HL-60 (cell line): ENCODE measurements around the gene ZNF500.

Experiments used
- GABPA ChIP-seq: IDR thresholded peaks from 2 replicates; pipeline ENCODE4 v1.6.1; 2012; ENCODE audit warnings: low read depth
- POLR2AphosphoS5 ChIP-seq: IDR thresholded peaks from 2 replicates; pipeline ENCODE4 v1.6.1; 2012; ENCODE audit warnings: low read depth
- SPI1 ChIP-seq: IDR thresholded peaks from 2 replicates; pipeline ENCODE4 v1.6.1; 2012; ENCODE audit warnings: low read depth, mild to moderate bottlenecking, borderline replicate concordance
- TF ChIP-seq, protein P1 (sequence below): IDR thresholded peaks from one replicate; pipeline ENCODE4 v1.5.1; 2011; ENCODE audit warnings: low read length, control low read depth, inconsistent platforms; ENCODE audit not compliant: insufficient read depth
- TF ChIP-seq, protein P2 (sequence below): IDR thresholded peaks from 2 replicates; pipeline ENCODE4 v1.6.1; 2012; ENCODE audit warnings: low read depth; ENCODE audit not compliant: insufficient replicate concordance

DNA sequence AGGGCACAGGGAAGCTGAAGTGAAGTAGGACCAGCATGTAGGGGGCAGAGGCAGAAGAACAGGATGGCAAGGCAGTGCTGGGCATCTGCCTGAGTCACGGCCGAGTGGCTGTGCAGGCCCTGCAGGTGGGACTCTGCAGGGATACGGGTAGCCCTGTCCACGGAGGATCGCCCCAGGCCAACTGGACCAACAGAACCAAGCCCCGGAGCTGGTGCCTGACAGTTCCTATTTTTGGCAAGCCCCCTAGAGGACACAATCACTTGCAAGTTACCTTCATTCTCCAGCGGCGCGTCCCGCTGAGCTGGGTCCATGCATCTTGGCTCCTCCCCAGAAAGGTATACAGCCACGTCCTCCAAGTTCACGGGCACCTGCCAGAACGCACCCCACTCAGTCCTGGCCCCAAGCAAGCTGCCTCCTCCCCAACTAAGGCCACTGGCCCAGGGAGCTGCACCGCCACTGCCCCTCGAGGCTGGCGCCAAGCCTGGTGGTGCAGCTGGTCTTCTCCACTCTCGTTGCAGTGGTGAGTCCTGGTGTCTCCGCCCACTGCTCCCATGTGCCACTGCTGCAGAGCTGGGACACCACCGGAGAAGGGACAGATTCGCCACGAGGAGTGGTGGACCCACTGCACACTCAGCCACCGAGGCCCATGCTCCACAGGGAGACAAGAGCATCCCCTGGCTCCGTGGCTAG, 6.6 kb downstream of the ZNF500 start:
- TF ChIP-seq, protein P1, sequence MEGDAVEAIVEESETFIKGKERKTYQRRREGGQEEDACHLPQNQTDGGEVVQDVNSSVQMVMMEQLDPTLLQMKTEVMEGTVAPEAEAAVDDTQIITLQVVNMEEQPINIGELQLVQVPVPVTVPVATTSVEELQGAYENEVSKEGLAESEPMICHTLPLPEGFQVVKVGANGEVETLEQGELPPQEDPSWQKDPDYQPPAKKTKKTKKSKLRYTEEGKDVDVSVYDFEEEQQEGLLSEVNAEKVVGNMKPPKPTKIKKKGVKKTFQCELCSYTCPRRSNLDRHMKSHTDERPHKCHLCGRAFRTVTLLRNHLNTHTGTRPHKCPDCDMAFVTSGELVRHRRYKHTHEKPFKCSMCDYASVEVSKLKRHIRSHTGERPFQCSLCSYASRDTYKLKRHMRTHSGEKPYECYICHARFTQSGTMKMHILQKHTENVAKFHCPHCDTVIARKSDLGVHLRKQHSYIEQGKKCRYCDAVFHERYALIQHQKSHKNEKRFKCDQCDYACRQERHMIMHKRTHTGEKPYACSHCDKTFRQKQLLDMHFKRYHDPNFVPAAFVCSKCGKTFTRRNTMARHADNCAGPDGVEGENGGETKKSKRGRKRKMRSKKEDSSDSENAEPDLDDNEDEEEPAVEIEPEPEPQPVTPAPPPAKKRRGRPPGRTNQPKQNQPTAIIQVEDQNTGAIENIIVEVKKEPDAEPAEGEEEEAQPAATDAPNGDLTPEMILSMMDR: no peak
- TF ChIP-seq SPI1 (no peak), POLR2AphosphoS5 (no peak), GABPA (no peak)
- TF ChIP-seq, protein P2, sequence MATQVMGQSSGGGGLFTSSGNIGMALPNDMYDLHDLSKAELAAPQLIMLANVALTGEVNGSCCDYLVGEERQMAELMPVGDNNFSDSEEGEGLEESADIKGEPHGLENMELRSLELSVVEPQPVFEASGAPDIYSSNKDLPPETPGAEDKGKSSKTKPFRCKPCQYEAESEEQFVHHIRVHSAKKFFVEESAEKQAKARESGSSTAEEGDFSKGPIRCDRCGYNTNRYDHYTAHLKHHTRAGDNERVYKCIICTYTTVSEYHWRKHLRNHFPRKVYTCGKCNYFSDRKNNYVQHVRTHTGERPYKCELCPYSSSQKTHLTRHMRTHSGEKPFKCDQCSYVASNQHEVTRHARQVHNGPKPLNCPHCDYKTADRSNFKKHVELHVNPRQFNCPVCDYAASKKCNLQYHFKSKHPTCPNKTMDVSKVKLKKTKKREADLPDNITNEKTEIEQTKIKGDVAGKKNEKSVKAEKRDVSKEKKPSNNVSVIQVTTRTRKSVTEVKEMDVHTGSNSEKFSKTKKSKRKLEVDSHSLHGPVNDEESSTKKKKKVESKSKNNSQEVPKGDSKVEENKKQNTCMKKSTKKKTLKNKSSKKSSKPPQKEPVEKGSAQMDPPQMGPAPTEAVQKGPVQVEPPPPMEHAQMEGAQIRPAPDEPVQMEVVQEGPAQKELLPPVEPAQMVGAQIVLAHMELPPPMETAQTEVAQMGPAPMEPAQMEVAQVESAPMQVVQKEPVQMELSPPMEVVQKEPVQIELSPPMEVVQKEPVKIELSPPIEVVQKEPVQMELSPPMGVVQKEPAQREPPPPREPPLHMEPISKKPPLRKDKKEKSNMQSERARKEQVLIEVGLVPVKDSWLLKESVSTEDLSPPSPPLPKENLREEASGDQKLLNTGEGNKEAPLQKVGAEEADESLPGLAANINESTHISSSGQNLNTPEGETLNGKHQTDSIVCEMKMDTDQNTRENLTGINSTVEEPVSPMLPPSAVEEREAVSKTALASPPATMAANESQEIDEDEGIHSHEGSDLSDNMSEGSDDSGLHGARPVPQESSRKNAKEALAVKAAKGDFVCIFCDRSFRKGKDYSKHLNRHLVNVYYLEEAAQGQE: no peak
